SK-N-SH (cell line): ENCODE measurements around the gene SORBS1.
"Not testable (repeated sequence)": the region's sequence is repeated elsewhere in the genome, so short reads cannot be mapped to it uniquely, and the experiment has no call there.

Source experiments
- CHD2 ChIP-seq: fragments of 150-350 bp; IDR thresholded peaks from 2 replicates; pipeline ENCODE4 v1.6.1; 2018; ENCODE audit warnings: low read length; ENCODE audit not compliant: partially characterized antibody
- CTCF ChIP-seq: fragments of 200-600 bp; sonication (generic); IDR thresholded peaks from 2 replicates; pipeline ENCODE4 v1.6.1; 2017; ENCODE audit warnings: antibody characterized with exemption, mild to moderate bottlenecking, moderate library complexity
- MAX ChIP-seq: IDR thresholded peaks from 2 replicates; pipeline ENCODE4 v1.4.0; 2012; ENCODE audit warnings: low read depth
- RAD21 ChIP-seq: IDR thresholded peaks from 2 replicates; pipeline ENCODE4 v1.6.1; 2012; ENCODE audit warnings: mild to moderate bottlenecking, low read length
- REST ChIP-seq: IDR thresholded peaks from 2 replicates; pipeline ENCODE4 v1.6.1; 2012; ENCODE audit warnings: mild to moderate bottlenecking, low read depth, low read length, moderate library complexity
- RXRA ChIP-seq: IDR thresholded peaks from 2 replicates; pipeline ENCODE4 v1.4.0; 2012; ENCODE audit warnings: low read depth, mild to moderate bottlenecking, borderline replicate concordance
- TAF1 ChIP-seq: IDR thresholded peaks from 2 replicates; pipeline ENCODE4 v1.6.1; 2012; ENCODE audit warnings: low read depth, mild to moderate bottlenecking, low read length, moderate library complexity, borderline replicate concordance

- not testable (repeated sequence) for TF ChIP-seq RAD21, CTCF, TAF1, REST, RXRA, MAX, CHD2
These were observed 213.8 kb downstream of the SORBS1 start for GRCh38 chr10:95347402-95347766.
